D721Med (cell line): ENCODE measurements around the gene NPFF.

Experiments used
- DNase-seq: peaks from one replicate; pipeline ENCODE4 v3.0.0; 2011; ENCODE audit warnings: low spot score; ENCODE audit not compliant: insufficient read length
- FAIRE-seq: peaks from 2 replicates; lab custom pipeline; 2011; peaks lifted over from hg19 to GRCh38; lab: Jason Lieb, UNC
- TF ChIP-seq, protein P1 (sequence below): IDR thresholded peaks from 2 replicates; pipeline ENCODE4 v1.5.1; 2012; ENCODE audit warnings: mild to moderate bottlenecking, control low read depth; ENCODE audit not compliant: insufficient read depth; ENCODE audit errors: missing control alignments

NPFF gene

DNA sequence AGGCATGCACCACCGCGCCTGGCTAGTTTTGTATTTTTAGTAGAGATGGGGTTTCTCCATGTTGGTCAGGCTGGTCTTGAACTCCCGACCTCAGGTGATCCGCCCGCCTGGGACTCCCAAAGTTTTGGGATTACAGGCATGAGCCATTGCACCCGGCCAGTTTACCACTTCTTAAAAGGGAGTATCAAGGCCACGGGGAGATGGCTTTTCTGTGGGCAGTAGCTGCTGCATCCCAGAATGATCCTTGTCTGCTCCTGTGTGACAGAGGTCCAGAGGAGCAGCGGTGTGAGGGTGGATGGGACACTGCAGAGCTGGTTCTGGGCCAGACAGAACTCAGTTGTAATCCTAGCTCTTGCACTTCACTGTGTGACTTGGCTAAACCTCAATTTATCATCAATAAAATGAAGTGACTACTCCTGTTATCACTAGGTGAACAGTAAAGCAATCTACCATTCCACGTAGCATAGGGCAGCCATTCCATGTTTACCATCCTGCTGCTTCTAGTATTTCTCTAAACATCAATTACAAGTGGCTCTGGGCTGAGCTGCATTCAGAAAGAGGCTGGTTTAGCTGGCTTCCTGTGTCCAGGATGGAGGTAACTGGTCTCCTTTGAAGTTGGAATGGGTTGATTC, 3.0 kb upstream of the NPFF start:
- FAIRE-seq (no peak), DNase-seq (no peak)
- TF ChIP-seq, protein P1, sequence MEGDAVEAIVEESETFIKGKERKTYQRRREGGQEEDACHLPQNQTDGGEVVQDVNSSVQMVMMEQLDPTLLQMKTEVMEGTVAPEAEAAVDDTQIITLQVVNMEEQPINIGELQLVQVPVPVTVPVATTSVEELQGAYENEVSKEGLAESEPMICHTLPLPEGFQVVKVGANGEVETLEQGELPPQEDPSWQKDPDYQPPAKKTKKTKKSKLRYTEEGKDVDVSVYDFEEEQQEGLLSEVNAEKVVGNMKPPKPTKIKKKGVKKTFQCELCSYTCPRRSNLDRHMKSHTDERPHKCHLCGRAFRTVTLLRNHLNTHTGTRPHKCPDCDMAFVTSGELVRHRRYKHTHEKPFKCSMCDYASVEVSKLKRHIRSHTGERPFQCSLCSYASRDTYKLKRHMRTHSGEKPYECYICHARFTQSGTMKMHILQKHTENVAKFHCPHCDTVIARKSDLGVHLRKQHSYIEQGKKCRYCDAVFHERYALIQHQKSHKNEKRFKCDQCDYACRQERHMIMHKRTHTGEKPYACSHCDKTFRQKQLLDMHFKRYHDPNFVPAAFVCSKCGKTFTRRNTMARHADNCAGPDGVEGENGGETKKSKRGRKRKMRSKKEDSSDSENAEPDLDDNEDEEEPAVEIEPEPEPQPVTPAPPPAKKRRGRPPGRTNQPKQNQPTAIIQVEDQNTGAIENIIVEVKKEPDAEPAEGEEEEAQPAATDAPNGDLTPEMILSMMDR: no peak

GRCh38 chr12:53508534-53509170, 1.4 kb upstream of the NPFF start:
- FAIRE-seq (no peak), DNase-seq (peak; percentile 77)
- TF ChIP-seq, protein P1: peak; percentile 99

- TF ChIP-seq, protein P1: no peak
- FAIRE-seq: no peak
- no peak for DNase-seq
Measured at GRCh38 chr12:53507603-53507885, 260 bp upstream of the NPFF start.

DNA sequence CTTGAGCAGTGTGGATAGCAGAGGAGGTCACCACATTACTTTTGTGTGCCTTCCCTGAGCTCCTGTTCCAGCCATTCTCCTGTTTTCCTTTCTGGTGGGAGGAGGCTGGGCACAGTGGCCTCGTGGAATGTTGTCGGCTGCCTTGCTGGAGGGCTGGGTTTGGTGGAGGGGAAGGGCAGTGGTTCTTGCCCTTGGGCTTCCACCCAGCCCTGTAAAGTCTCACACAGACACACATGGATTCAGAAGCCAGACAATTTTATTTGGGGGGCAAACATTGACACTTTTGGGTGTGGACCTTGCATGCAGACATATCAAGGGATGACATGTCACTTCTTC, 866 bp downstream of the NPFF start:
- DNase-seq: no peak
- TF ChIP-seq, protein P1: no peak
- no peak for FAIRE-seq

- no peak for DNase-seq
- TF ChIP-seq, protein P1: no peak
- FAIRE-seq: no peak
Measured at GRCh38 chr12:53505555-53506449, 1.5 kb downstream of the NPFF start.

DNA sequence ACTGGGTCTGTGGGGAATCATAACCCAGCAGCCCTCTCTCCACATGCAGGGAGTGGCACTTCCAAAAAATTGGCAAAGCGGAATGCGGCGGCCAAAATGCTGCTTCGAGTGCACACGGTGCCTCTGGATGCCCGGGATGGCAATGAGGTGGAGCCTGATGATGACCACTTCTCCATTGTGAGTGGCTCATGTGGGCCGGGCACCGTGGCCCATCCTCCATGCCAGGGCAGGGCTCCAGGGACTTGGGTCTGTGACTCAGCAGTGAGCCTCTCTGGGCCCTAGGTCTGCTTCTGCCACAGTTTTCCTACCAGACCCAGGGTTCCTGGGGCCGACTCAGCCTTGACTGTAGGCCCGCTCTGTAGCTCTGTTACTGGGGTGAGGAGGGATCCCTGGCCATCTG, 2.2 kb downstream of the NPFF start:
- TF ChIP-seq, protein P1: no peak
- no peak for DNase-seq
- FAIRE-seq: no peak
